Measurements from ENCODE around the gene ABHD13.

- no peak for TF ChIP-seq POLR2A (IDR thresholded peaks at IDR 0.05; ENCODE audit: low read depth, low read length)
- TF ChIP-seq PAX5 (IDR thresholded peaks at IDR 0.05; ENCODE audit: insufficient read depth, low read length, severe bottlenecking), result no peak
Measured at GRCh38 chr13:108281901-108282300, 63.7 kb downstream of the ABHD13 start.

Data from GM12891 (cell line).